GM18909 (cell line): Measurements from ENCODE around the gene BPIFB4.

ENCODE experiments used
- ATAC-seq: cut with Tn5 transposase; IDR thresholded peaks from one replicate; pipeline ENCODE4 v1.9.1; 2021; ENCODE audit warnings: mild to moderate bottlenecking; ENCODE audit not compliant: unreplicated experiment, poor library complexity

The BPIFB4 gene

GRCh38 chr20:33059741-33060390 lies 19.6 kb upstream of the BPIFB4 start:
- ATAC-seq = no peak

- no peak for ATAC-seq
Observed at GRCh38 chr20:33061658-33062028, 17.8 kb upstream of the BPIFB4 start.

DNA sequence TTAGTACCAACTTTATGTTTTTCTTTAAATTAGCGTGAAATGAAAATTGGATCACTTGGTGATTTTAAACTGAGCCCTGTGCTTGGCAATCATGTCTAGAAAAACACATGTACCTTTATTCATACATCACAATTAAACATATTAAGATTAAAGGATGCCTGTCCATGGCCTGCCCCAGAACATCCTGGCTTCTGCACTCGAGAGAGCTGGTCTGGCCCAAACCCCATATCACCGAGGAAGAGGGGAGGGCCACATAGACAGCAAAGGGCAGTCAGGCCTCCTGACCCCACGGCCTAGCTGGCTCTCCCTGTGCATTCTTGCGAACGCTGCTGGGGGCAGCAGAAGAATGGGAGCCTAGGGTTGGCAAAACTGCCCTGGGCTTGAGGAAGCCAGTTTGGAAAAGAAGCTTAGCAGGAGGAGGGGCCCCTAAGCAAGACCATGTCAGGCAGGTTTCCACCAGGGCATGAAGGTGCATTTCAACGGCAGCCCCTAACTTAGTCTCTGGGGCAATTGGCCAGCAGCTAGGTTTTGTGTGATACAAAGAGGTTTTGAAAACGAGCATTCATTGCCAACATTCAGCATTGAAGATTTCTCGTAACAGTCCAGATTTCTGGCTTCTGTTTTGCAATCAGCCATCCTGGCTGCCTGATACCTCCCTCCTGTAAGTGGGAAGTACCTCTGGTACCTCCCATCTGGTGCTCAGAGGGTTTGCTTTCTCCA lies 17.2 kb upstream of the BPIFB4 start:
- no peak for ATAC-seq

DNA sequence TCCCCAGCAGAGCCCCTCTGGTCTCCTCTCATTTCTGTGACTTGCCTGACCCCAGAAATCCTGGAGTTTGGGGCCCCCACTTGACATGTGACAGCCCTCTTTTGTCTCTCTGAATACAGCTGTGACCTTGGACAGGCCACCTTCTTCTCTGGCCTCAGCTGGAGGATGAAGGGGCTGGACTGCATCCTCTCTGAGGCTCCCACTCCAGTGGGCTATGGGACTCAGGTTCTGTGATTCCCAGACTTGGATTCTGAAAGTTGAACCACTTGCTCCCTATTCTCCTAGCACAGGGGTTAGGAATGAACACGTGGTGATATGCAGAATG lies 16.7 kb upstream of the BPIFB4 start:
- ATAC-seq = no peak

DNA sequence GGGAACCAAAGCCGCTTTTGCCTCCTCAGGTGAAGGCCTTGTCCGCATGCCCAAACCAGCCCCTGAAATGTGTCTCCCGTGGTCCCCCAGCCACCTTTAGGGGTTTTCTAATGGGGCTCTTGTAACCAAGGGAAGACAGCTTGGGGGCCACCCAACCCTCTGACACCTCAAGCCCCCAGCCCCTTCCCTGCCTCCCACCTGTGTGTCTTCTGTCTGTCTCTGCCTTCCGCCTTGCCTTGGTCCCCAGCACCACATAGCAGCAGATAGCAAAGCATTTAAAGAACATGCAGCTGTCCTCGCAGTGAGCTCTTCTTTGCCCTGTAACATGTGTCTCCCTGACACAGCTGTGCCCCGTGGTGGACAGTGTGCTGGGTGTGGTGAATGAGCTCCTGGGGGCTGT lies 16.2 kb upstream of the BPIFB4 start:
- ATAC-seq = no peak

GRCh38 chr20:33064572-33065287 lies 14.7 kb upstream of the BPIFB4 start:
- ATAC-seq = no peak

DNA sequence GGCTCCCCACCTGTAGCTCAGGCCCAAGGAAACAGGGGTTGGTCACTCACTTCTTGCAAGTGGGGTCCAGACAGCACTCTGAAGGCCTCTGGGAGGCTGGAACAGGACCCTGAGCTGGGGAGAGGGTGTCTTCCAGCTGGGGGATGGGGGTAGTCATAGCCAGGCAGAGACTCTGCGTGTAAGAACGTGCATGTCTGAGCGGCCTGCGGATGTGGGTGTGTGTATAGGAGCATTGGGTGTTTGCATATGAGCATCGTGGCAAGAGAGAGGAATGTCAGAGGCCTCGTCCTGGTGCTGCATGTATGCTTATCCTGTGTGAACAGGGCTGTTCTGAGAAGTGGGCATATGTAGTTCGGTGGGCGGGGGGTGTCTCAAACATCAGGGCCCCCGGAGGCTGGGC lies 13.7 kb upstream of the BPIFB4 start:
- ATAC-seq = no peak

DNA sequence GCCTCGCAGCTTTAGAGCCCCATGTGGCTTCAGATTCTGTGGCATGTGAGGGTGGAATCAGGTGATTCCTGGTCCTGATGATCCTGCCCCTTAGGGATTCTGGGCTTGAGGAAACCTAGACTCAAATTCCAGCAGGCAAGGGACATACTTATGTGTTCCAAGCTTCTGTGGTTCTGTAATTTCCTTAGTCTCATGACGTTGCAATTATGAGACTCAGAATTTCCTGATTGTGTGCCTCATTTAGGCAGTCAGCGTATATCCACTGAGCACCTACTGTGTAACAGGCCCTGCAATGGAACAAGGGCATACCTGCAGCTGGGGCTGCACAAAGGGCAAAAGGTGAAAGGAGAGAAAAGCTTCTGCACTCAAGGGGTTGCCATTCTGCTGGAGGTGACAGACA lies 11.6 kb upstream of the BPIFB4 start:
- no peak for ATAC-seq

DNA sequence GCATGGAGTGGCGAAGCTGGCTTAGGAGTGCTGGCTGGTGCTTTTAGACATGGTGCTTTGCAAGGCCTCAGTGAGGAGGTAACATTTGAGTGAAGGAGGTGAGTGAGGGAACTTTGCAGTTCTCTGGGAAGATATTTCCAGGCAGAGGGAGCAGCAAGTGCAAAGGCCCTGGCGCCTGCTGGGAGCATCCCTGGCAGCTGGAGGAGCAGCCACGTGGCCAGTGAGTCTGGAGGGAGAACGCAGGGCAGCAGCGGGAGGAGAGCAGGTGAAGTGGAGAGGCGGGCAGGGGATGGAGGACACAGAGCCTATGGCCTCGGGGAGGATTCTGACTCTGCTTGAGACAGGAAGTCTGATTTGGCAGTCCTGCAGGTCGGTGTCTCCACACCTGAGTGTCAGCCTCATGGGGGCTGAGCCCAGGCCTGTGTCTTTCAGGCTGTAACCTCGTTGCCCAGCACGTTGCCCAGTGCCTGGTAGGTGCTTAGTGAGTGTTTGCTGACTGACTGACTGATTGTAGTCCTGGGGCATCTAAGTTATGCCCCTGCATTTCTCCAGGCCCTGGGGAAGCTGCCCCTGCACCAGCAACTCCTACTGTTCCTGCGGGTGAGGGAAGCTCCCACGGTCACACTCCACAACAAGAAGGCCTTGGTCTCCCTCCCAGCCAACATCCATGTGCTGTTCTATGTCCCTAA lies 11.0 kb upstream of the BPIFB4 start:
- no peak for ATAC-seq

DNA sequence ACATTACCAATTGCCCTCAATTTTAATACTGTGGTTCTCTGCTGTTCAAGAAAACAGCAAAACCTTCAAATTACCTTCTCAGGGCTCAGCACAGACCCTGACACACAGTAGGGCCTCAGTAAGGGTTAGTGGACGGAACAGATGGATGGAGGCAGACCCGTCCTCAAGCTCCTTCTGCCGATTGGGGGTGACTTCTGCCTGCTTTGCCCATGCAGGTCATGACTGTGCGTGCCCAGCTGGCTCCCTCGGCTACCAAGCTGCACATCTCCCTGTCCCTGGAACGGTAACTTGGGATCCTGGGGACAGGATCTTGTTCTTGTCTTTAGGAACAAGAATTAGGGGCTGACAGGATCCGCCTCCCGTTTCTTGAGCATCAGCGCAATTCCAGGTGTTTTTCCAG lies 9.8 kb upstream of the BPIFB4 start:
- no peak for ATAC-seq

DNA sequence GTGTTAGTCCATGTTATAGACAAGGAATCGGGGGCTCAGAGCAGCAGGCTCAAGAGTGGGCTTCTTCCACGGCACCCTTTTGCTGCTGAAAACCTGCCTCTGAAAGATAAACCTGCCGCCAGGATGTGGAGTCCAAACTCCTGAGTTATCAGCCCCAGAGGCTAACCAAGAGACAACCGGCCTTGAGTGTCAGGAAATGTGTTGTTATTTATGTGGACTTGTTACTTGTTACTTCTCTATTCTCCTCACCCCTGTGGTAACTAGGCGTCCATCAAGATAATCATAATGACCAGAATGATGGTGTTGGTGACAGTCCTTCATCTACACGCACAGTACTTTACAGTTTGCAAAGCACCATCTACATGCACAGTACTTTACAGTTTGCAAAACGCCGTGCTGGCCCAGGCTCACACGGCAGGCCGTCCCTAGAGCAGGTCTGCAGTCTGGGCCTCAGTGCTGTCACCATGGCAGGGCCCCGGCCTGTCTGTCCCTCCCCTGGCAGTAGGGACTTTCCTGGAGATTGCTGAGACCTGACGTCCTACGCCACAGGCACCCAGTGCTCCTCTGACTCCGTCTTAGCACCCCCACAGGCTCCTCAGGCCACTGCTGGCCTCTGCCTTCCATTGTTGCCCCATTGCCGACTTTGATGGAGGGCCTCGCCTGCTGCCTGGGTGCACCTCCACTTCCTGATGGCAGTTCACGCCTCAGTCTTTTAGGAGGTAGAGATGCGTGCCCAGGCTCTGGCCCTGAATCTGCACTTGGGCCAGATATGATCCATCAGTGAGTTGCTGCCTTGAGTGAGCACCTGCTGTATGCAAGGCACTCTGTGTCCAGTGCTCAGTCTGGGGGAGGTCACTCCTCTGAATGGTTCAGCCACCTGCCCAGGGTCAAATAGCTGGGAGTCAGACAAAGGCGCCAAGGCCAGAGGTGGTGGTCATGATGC lies 9.1 kb upstream of the BPIFB4 start:
- ATAC-seq = no peak

- ATAC-seq = no peak
Observed at GRCh38 chr20:33071198-33071597, 8.2 kb upstream of the BPIFB4 start.

- no peak for ATAC-seq
Observed at GRCh38 chr20:33072362-33072761, 7.1 kb upstream of the BPIFB4 start.

DNA sequence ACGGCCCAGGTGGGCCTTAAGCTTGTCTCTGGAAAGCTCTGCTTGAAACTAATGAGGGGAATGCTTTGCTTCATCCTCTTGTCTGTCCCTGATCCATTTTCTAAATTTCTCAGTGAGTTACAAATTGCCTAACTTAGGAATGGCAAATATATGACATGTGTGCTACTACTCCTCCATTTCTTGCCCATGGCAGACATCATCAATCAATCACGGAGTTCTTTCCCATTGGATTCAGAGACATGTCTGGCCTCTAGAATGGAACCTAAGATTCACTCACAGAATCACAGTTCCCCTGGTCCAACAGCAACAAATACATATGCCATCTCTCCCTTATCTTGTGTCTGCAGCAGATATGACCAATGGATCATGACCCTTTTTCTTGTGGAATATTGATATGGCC lies 6.6 kb upstream of the BPIFB4 start:
- no peak for ATAC-seq

- no peak for ATAC-seq
Observed at GRCh38 chr20:33074675-33075074, 4.8 kb upstream of the BPIFB4 start.

DNA sequence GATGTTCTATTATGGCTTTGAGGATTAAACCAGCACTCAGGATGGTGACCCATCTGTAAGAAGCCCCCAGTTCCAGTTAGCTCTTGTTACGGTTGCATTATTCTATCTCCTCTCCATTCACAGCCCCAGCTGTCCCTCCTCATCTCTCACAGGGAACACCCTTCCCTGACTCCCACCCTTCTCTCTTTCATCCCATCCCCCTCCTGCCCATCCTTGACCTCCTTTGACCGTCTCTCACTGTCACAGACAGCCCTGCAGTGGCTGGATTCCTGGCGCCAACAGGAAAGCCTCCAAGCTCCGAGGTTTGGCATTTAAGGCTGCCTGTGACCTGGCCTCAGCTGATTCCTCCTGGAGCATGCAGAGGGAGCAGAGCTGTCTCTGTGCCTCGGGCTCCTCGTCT lies 4.2 kb upstream of the BPIFB4 start:
- ATAC-seq = no peak

GRCh38 chr20:33076662-33077372 lies 2.6 kb upstream of the BPIFB4 start:
- no peak for ATAC-seq

GRCh38 chr20:33081411-33082154 lies 2.1 kb downstream of the BPIFB4 start:
- ATAC-seq = no peak

DNA sequence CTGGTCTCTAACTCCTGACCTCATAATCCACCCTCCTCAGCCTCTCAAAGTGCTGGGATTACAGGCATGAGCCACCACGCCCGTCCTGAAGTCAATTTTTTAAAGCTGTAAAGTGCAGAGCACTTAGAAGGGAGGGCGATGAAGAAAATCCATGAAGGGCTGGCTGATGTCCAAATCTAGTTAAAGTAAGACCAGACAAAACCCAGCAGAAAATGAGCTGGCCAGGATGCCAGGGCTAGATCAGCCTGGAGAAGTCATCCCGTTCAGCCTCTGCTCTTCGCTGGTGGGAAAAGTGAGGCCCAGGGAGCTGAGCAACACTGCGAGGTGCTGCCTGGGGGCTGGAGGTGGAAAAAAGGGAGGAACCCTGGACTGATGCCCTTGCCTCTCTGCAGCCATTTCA lies 3.1 kb downstream of the BPIFB4 start:
- no peak for ATAC-seq
